ENCODE measurements around the gene GJB1.
"Not testable (repeated sequence)": the region's sequence is repeated elsewhere in the genome, so short reads cannot be mapped to it uniquely, and the experiment has no call there.

GJB1 gene

GRCh38 chrX:71222929-71223328, at the start of gene GJB1:
GJB1 (plus strand) TSS chrX:71223224; CDS start chrX:71223708, 484 bp downstream.
- peaks cover 4% of the 10 kb centered on the region for H3K27me3 Mint-ChIP-seq
- H3K4me3 Mint-ChIP-seq, result no peak within 1 kb of the TSS
- H3K27ac Mint-ChIP-seq, result no peak within 1 kb of the TSS
- H3K4me1 Mint-ChIP-seq, result no peaks in the 10 kb centered on the region
- H3K36me3 Mint-ChIP-seq, result no peaks in the 10 kb centered on the region
- no peaks in the 10 kb centered on the region for H3K9me3 Mint-ChIP-seq
- DNase-seq (ENCODE audit: low spot score in 2 of 2) (no peak), ATAC-seq (ENCODE audit: low read depth) (no peak)

GRCh38 chrX:71173440-71173839, 49.6 kb upstream of the GJB1 start:
- Mint-ChIP-seq H3K4me3 (no peak overlapping the region), H3K9me3 (no peaks in the 10 kb centered on the region), H3K4me1 (peaks cover 9% of the 10 kb centered on the region), H3K27me3 (no peaks in the 10 kb centered on the region), H3K27ac (no peak overlapping the region), H3K36me3 (peaks cover 9% of the 10 kb centered on the region)
- ATAC-seq (ENCODE audit: low read depth) (no peak), DNase-seq (ENCODE audit: low spot score in 2 of 2) (no peak)

GRCh38 chrX:71174795-71175194, 48.2 kb upstream of the GJB1 start:
- H3K4me1 Mint-ChIP-seq, result peaks cover 12% of the 10 kb centered on the region
- no peaks in the 10 kb centered on the region for H3K27me3 Mint-ChIP-seq
- peaks cover 9% of the 10 kb centered on the region for H3K36me3 Mint-ChIP-seq
- no peak overlapping the region for H3K27ac Mint-ChIP-seq
- DNase-seq (ENCODE audit: low spot score in 2 of 2), result no peak
- no peak overlapping the region for H3K4me3 Mint-ChIP-seq
- no peaks in the 10 kb centered on the region for H3K9me3 Mint-ChIP-seq
- ATAC-seq (ENCODE audit: low read depth), result no peak

GRCh38 chrX:71175531-71175930, 47.5 kb upstream of the GJB1 start:
- DNase-seq (ENCODE audit: low spot score in 2 of 2), result no peak
- Mint-ChIP-seq H3K27me3 (no peaks in the 10 kb centered on the region), H3K4me1 (peaks cover 10% of the 10 kb centered on the region), H3K27ac (no peak overlapping the region), H3K36me3 (peaks cover 9% of the 10 kb centered on the region), H3K4me3 (no peak overlapping the region), H3K9me3 (no peaks in the 10 kb centered on the region)
- no peak for ATAC-seq (ENCODE audit: low read depth)

GRCh38 chrX:71177327-71177726, 45.7 kb upstream of the GJB1 start:
- Mint-ChIP-seq H3K9me3 (no peaks in the 10 kb centered on the region), H3K27ac (no peak overlapping the region), H3K4me3 (no peak overlapping the region), H3K27me3 (no peaks in the 10 kb centered on the region), H3K4me1 (peaks cover 6% of the 10 kb centered on the region), H3K36me3 (peaks cover 7% of the 10 kb centered on the region)
- no peak for DNase-seq (ENCODE audit: low spot score in 2 of 2)
- ATAC-seq (ENCODE audit: low read depth), result no peak

- H3K27me3 Mint-ChIP-seq, result no peaks in the 10 kb centered on the region
- DNase-seq (ENCODE audit: low spot score in 2 of 2) (peak; percentile 29 to 46), ATAC-seq (ENCODE audit: low read depth) (no peak)
- no peak overlapping the region for H3K4me3 Mint-ChIP-seq
- no peak overlapping the region for H3K27ac Mint-ChIP-seq
- peaks cover 4% of the 10 kb centered on the region for H3K36me3 Mint-ChIP-seq
- peaks cover 3% of the 10 kb centered on the region for H3K4me1 Mint-ChIP-seq
- H3K9me3 Mint-ChIP-seq, result no peaks in the 10 kb centered on the region
Observed at GRCh38 chrX:71178908-71179307, 44.1 kb upstream of the GJB1 start.

- not testable (repeated sequence) for ATAC-seq (ENCODE audit: low read depth); H3K27me3 Mint-ChIP-seq; H3K9me3 Mint-ChIP-seq; H3K4me3 Mint-ChIP-seq; DNase-seq (ENCODE audit: low spot score in 2 of 2); H3K4me1 Mint-ChIP-seq; H3K36me3 Mint-ChIP-seq
- H3K27ac Mint-ChIP-seq, result peak overlapping the region; percentile 38
Observed at GRCh38 chrX:71180579-71181265, 42.3 kb upstream of the GJB1 start.

GRCh38 chrX:71181558-71181909, 41.5 kb upstream of the GJB1 start:
- peak overlapping the region; percentile 95 for H3K27ac Mint-ChIP-seq
- ATAC-seq (ENCODE audit: low read depth), result peak; percentile 64
- H3K27me3 Mint-ChIP-seq, result no peaks in the 10 kb centered on the region
- DNase-seq (ENCODE audit: low spot score in 2 of 2), result peak; percentile 21 to 39
- H3K4me3 Mint-ChIP-seq, result peak overlapping the region; percentile 95
- peaks cover 3% of the 10 kb centered on the region for H3K4me1 Mint-ChIP-seq
- H3K9me3 Mint-ChIP-seq, result no peaks in the 10 kb centered on the region
- peaks cover 4% of the 10 kb centered on the region for H3K36me3 Mint-ChIP-seq

- Mint-ChIP-seq H3K9me3 (no peaks in the 10 kb centered on the region), H3K4me1 (peaks cover 7% of the 10 kb centered on the region), H3K27ac (peak overlapping the region; percentile 95), H3K4me3 (peak overlapping the region; percentile 95), H3K36me3 (peaks cover 2% of the 10 kb centered on the region), H3K27me3 (no peaks in the 10 kb centered on the region)
- peak; percentile 57 to 69 for DNase-seq (ENCODE audit: low spot score in 2 of 2)
- peak; percentile 91 for ATAC-seq (ENCODE audit: low read depth)
Observed at GRCh38 chrX:71181910-71182799, 40.9 kb upstream of the GJB1 start.

- ATAC-seq (ENCODE audit: low read depth) (no peak), DNase-seq (ENCODE audit: low spot score in 2 of 2) (no peak)
- peaks cover 7% of the 10 kb centered on the region for H3K4me1 Mint-ChIP-seq
- H3K27me3 Mint-ChIP-seq, result no peaks in the 10 kb centered on the region
- H3K4me3 Mint-ChIP-seq, result peak overlapping the region; percentile 95
- H3K36me3 Mint-ChIP-seq, result no peaks in the 10 kb centered on the region
- peak overlapping the region; percentile 95 for H3K27ac Mint-ChIP-seq
- H3K9me3 Mint-ChIP-seq, result no peaks in the 10 kb centered on the region
Observed at GRCh38 chrX:71182871-71183270, 40.2 kb upstream of the GJB1 start.

- Mint-ChIP-seq H3K4me3 (no peak overlapping the region), H3K4me1 (peaks cover 7% of the 10 kb centered on the region), H3K9me3 (no peaks in the 10 kb centered on the region), H3K27ac (no peak overlapping the region), H3K36me3 (no peaks in the 10 kb centered on the region), H3K27me3 (no peaks in the 10 kb centered on the region)
- no peak for DNase-seq (ENCODE audit: low spot score in 2 of 2)
- no peak for ATAC-seq (ENCODE audit: low read depth)
Observed at GRCh38 chrX:71183341-71183740, 39.7 kb upstream of the GJB1 start.

- ATAC-seq (ENCODE audit: low read depth), result no peak
- no peak overlapping the region for H3K27ac Mint-ChIP-seq
Observed at GRCh38 chrX:71184092-71184491, 38.9 kb upstream of the GJB1 start.

GRCh38 chrX:71184803-71185495, 38.1 kb upstream of the GJB1 start:
- no peaks in the 10 kb centered on the region for H3K36me3 Mint-ChIP-seq
- H3K4me1 Mint-ChIP-seq, result peaks cover 3% of the 10 kb centered on the region
- no peak for ATAC-seq (ENCODE audit: low read depth)
- no peaks in the 10 kb centered on the region for H3K27me3 Mint-ChIP-seq
- no peaks in the 10 kb centered on the region for H3K9me3 Mint-ChIP-seq
- H3K4me3 Mint-ChIP-seq, result no peak overlapping the region
- no peak for DNase-seq (ENCODE audit: low spot score in 2 of 2)
- H3K27ac Mint-ChIP-seq, result peak overlapping the region; percentile 73

More at GRCh38 chrX:71184092-71184491, 38.9 kb upstream of the GJB1 start:
- no peaks in the 10 kb centered on the region for H3K36me3 Mint-ChIP-seq
- no peak overlapping the region for H3K4me3 Mint-ChIP-seq
- no peaks in the 10 kb centered on the region for H3K27me3 Mint-ChIP-seq
- DNase-seq (ENCODE audit: low spot score in 2 of 2), result no peak
- peaks cover 3% of the 10 kb centered on the region for H3K4me1 Mint-ChIP-seq
- H3K9me3 Mint-ChIP-seq, result no peaks in the 10 kb centered on the region

- peaks cover 19% of the 10 kb centered on the region for H3K4me1 Mint-ChIP-seq
- DNase-seq (ENCODE audit: low spot score in 2 of 2) (no peak), ATAC-seq (ENCODE audit: low read depth) (no peak)
- no peaks in the 10 kb centered on the region for H3K9me3 Mint-ChIP-seq
- no peaks in the 10 kb centered on the region for H3K27me3 Mint-ChIP-seq
- H3K4me3 Mint-ChIP-seq, result no peak overlapping the region
- peaks cover 6% of the 10 kb centered on the region for H3K36me3 Mint-ChIP-seq
- H3K27ac Mint-ChIP-seq, result peak overlapping the region; percentile 32
Observed at GRCh38 chrX:71191248-71191647, 31.8 kb upstream of the GJB1 start.
